ENCODE data around the gene WDR46. TPM values are rescaled to one million over a fixed set of nuclear protein-coding genes. Genes with fewer than 3 reads are reported as not detected.

Gene WDR46
- total and polyA plus RNA-seq, 2 of the 13 experiments (the other 11 are each of a cell fraction or from before 2014, with no cell fraction given) = 47.4 to 105 TPM

- TF ChIP-seq, protein P1, sequence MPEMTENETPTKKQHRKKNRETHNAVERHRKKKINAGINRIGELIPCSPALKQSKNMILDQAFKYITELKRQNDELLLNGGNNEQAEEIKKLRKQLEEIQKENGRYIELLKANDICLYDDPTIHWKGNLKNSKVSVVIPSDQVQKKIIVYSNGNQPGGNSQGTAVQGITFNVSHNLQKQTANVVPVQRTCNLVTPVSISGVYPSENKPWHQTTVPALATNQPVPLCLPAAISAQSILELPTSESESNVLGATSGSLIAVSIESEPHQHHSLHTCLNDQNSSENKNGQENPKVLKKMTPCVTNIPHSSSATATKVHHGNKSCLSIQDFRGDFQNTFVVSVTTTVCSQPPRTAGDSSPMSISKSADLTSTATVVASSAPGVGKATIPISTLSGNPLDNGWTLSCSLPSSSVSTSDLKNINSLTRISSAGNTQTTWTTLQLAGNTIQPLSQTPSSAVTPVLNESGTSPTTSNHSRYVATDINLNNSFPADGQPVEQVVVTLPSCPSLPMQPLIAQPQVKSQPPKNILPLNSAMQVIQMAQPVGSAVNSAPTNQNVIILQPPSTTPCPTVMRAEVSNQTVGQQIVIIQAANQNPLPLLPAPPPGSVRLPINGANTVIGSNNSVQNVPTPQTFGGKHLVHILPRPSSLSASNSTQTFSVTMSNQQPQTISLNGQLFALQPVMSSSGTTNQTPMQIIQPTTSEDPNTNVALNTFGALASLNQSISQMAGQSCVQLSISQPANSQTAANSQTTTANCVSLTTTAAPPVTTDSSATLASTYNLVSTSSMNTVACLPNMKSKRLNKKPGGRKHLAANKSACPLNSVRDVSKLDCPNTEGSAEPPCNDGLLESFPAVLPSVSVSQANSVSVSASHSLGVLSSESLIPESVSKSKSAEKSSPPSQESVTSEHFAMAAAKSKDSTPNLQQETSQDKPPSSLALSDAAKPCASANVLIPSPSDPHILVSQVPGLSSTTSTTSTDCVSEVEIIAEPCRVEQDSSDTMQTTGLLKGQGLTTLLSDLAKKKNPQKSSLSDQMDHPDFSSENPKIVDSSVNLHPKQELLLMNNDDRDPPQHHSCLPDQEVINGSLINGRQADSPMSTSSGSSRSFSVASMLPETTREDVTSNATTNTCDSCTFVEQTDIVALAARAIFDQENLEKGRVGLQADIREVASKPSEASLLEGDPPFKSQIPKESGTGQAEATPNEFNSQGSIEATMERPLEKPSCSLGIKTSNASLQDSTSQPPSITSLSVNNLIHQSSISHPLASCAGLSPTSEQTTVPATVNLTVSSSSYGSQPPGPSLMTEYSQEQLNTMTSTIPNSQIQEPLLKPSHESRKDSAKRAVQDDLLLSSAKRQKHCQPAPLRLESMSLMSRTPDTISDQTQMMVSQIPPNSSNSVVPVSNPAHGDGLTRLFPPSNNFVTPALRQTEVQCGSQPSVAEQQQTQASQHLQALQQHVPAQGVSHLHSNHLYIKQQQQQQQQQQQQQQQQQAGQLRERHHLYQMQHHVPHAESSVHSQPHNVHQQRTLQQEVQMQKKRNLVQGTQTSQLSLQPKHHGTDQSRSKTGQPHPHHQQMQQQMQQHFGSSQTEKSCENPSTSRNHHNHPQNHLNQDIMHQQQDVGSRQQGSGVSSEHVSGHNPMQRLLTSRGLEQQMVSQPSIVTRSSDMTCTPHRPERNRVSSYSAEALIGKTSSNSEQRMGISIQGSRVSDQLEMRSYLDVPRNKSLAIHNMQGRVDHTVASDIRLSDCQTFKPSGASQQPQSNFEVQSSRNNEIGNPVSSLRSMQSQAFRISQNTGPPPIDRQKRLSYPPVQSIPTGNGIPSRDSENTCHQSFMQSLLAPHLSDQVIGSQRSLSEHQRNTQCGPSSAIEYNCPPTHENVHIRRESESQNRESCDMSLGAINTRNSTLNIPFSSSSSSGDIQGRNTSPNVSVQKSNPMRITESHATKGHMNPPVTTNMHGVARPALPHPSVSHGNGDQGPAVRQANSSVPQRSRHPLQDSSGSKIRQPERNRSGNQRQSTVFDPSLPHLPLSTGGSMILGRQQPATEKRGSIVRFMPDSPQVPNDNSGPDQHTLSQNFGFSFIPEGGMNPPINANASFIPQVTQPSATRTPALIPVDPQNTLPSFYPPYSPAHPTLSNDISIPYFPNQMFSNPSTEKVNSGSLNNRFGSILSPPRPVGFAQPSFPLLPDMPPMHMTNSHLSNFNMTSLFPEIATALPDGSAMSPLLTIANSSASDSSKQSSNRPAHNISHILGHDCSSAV (CRISPR knock-in tag; IDR thresholded peaks at IDR 0.05; ENCODE audit: borderline replicate concordance) = no peak
- no peak for TF ChIP-seq MIXL1 (CRISPR knock-in tag; IDR thresholded peaks at IDR 0.05)
- TF ChIP-seq ZNF552 (CRISPR knock-in tag; IDR thresholded peaks at IDR 0.05; ENCODE audit: borderline replicate concordance) = no peak
- TF ChIP-seq THRA (CRISPR knock-in tag; IDR thresholded peaks at IDR 0.05; ENCODE audit: borderline replicate concordance) = no peak
- 0 out of 2 replicates have a peak, but pooled peaks have one; percentile 81 for TF ChIP-seq ZNF567 (CRISPR knock-in tag; IDR thresholded peaks at IDR 0.05; ENCODE audit: borderline replicate concordance)
- peak; percentile 12; the same call in 1 of the 2 replicates for TF ChIP-seq ATAD3A (CRISPR knock-in tag; IDR thresholded peaks at IDR 0.05)
- TF ChIP-seq ZNF782 (CRISPR knock-in tag; IDR thresholded peaks at IDR 0.05; ENCODE audit: borderline replicate concordance) = 0 out of 2 replicates have a peak, but pooled peaks have one; percentile 85
- TF ChIP-seq RERE (CRISPR knock-in tag; IDR thresholded peaks at IDR 0.05; ENCODE audit: low read depth) = no peak
- TF ChIP-seq MZF1 (CRISPR knock-in tag; IDR thresholded peaks at IDR 0.05; ENCODE audit: borderline replicate concordance) = no peak
- TF ChIP-seq, protein P2, sequence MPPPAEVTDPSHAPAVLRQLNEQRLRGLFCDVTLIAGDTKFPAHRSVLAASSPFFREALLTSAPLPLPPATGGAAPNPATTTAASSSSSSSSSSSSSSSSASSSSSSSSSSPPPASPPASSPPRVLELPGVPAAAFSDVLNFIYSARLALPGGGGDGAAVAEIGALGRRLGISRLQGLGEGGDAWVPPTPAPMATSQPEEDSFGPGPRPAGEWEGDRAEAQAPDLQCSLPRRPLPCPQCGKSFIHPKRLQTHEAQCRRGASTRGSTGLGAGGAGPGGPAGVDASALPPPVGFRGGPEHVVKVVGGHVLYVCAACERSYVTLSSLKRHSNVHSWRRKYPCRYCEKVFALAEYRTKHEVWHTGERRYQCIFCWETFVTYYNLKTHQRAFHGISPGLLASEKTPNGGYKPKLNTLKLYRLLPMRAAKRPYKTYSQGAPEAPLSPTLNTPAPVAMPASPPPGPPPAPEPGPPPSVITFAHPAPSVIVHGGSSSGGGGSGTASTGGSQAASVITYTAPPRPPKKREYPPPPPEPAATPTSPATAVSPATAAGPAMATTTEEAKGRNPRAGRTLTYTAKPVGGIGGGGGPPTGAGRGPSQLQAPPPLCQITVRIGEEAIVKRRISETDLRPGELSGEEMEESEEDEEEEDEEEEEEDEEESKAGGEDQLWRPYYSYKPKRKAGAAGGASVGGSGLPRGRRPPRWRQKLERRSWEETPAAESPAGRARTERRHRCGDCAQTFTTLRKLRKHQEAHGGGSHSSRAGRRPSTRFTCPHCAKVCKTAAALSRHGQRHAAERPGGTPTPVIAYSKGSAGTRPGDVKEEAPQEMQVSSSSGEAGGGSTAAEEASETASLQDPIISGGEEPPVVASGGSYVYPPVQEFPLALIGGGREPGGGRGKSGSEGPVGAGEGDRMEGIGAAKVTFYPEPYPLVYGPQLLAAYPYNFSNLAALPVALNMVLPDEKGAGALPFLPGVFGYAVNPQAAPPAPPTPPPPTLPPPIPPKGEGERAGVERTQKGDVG (CRISPR knock-in tag; IDR thresholded peaks at IDR 0.05; ENCODE audit: borderline replicate concordance) = 0 out of 2 replicates have a peak, but pooled peaks have one; percentile 40
- no peak for TF ChIP-seq NFE2L2 (IDR thresholded peaks at IDR 0.05; ENCODE audit: low read length)
Measured at GRCh38 chr6:33248643-33248931, 40.5 kb downstream of the WDR46 start (continued).
